Coronary artery (tissue), 2 donors: Measurements from ENCODE around the gene TEX261.
"Not testable (repeated sequence)": the region's sequence is repeated elsewhere in the genome, so short reads cannot be mapped to it uniquely, and the experiment has no call there.

ENCODE experiments used
- DNase-seq: peaks from one replicate; pipeline ENCODE4 v3.0.0-alpha.2; 2017; ENCODE audit warnings: low spot score
- H3K27ac ChIP-seq, 2 donors: fragments of 200-600 bp; sonication (generic); one replicate each; pipeline ENCODE4 v1.5.1; 2016 to 2019
- H3K4me3 ChIP-seq: fragments of 200-600 bp; sonication (generic); 2 replicates; pipeline ENCODE4 v1.5.1; 2016; ENCODE audit warnings: mild to moderate bottlenecking, moderate library complexity
- TF ChIP-seq, protein P1 (sequence below): fragments of 200-600 bp; sonication (generic); IDR thresholded peaks from one replicate; pipeline ENCODE4 v1.5.1; 2019; ENCODE audit warnings: antibody characterized with exemption

TEX261 gene

GRCh38 chr2:70994699-70995425 is at the start of gene TEX261:
Gene TEX261, minus strand, starts transcription at chr2:70994873. Its CDS starts 116 bp downstream, at chr2:70994757.
- TF ChIP-seq, protein P1, sequence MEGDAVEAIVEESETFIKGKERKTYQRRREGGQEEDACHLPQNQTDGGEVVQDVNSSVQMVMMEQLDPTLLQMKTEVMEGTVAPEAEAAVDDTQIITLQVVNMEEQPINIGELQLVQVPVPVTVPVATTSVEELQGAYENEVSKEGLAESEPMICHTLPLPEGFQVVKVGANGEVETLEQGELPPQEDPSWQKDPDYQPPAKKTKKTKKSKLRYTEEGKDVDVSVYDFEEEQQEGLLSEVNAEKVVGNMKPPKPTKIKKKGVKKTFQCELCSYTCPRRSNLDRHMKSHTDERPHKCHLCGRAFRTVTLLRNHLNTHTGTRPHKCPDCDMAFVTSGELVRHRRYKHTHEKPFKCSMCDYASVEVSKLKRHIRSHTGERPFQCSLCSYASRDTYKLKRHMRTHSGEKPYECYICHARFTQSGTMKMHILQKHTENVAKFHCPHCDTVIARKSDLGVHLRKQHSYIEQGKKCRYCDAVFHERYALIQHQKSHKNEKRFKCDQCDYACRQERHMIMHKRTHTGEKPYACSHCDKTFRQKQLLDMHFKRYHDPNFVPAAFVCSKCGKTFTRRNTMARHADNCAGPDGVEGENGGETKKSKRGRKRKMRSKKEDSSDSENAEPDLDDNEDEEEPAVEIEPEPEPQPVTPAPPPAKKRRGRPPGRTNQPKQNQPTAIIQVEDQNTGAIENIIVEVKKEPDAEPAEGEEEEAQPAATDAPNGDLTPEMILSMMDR = peak; percentile 57
- peak; percentile 93 for DNase-seq
- Histone ChIP-seq H3K4me3 (peak within 1 kb of the TSS; percentile 90), H3K27ac (peak within 1 kb of the TSS; percentile 87 to 93)

DNA sequence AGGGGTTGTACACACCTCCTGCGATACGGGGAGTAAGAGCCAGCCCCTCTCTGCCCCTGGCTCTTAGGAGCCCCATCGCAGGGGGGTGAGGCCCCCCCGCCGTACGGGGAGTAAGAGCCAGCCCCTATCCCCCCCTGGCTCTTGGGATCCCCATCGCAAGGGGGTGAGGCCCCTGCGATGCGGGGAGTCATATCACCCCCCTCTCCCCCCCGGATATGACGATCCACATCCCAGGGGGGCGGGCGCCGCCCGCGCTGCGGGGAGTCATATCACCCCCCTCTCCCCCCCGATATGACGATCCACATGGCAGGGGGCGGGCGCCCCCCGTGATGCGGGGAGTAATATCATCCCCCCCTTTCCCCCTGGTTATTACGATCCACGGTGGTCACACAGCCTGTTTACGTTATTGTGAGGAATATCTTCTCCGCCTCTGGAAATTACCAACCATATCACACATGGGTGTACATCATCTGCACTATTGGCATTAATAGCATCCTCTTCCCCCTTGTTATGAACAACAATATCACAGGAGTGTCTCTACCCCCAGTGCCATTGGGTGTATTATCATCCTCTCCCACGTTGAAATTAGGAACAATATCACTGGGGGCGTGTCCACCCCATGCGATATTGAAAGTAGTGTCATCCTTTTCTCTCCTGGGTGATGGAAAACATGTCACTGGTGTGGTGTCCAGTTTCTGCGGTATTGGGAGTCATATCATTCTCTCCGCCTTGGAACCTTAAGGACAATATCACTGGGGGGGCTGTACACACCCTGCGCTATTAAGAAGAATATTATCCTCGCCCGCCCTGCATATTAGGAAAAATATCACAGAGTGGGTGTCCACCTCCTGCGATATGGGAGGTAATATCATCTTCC is 49.1 kb upstream of the TEX261 start:
- no peak for DNase-seq
- TF ChIP-seq, protein P1 = no peak
- Histone ChIP-seq H3K27ac (no peak overlapping the region), H3K4me3 (no peak overlapping the region)

GRCh38 chr2:71042287-71042686 is 47.6 kb upstream of the TEX261 start:
- no peak for DNase-seq
- TF ChIP-seq, protein P1 = no peak
- Histone ChIP-seq H3K27ac (no peak overlapping the region), H3K4me3 (no peak overlapping the region)

DNA sequence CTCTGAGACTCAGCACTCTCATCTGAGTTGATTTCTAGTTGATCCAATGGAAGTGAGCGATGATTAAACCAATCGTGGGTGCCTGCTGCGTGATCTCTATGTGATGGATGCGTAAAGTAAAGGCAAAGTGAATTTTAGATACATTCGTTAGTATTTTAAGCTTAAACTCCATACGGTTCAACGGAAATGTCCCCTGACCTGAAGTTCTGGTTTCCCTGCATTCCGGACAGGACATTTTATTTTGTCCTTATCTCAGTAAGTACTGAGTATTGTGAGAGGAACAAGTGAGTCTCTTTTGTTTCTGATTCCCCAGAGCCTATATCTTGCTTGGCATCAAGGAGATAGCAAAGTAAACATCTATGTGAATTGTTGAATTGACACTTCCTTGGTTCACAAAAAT is 41.6 kb upstream of the TEX261 start:
- not testable (repeated sequence) for H3K27ac ChIP-seq, DNase-seq, H3K4me3 ChIP-seq

GRCh38 chr2:71023553-71024243 is 29.0 kb upstream of the TEX261 start:
- DNase-seq, H3K4me3 ChIP-seq, H3K27ac ChIP-seq: not testable (repeated sequence)

DNA sequence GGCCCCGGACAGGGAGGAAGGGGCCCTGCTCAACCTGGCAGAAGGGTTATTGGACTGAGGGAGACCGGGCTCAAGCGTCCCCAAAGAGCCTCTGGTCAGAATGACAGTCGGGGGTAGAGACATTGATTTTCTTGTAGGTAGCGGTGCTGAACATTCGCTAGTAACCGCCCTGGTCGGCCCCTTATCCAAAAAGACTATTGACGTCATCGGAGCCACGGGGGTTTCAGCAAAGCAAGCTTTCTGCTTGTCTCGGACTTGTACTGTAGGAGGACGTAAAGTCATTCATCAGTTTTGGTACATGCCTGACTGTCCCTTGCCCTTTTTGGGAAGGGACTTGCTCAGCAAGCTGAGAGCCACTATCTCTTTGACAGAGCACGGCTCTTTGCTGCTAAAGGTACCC is 26.7 kb upstream of the TEX261 start:
- not testable (repeated sequence) for DNase-seq, H3K27ac ChIP-seq, H3K4me3 ChIP-seq

DNA sequence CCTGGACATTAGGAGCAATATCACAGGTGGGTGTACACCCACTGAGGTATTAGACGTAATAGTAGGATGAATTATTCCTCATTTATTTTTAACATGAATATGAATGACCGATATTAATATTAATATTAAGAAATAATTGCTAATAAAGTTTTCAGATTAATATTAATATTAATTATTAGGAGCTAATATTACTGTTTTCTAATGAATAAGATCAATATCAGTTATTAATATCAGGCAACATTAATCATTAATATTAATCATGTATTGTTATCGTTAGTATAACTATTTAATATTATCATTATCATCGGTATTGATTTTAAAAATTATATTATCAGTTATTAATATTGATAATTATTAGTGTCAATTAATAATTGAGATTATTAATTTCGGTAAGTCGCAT is 25.3 kb upstream of the TEX261 start:
- H3K27ac ChIP-seq, DNase-seq, H3K4me3 ChIP-seq: not testable (repeated sequence)

- no peak for DNase-seq
- no peak overlapping the region for H3K27ac ChIP-seq
- TF ChIP-seq, protein P1 = no peak
- no peak overlapping the region for H3K4me3 ChIP-seq
Observed at GRCh38 chr2:71018625-71019024, 24.0 kb upstream of the TEX261 start.

- not testable (repeated sequence) for DNase-seq, H3K27ac ChIP-seq, H3K4me3 ChIP-seq
Observed at GRCh38 chr2:71011786-71012185, 17.1 kb upstream of the TEX261 start.
